Measurements from ENCODE around the gene EMX2. TPM values are rescaled to one million over a fixed set of nuclear protein-coding genes. Genes with fewer than 3 reads are reported as not detected.

EMX2 gene
- total and polyA plus RNA-seq, 2 of the 13 experiments (the other 11 are each of a cell fraction or from before 2014, with no cell fraction given) = not detected

GRCh38 chr10:117597216-117597615 is 54.7 kb downstream of the EMX2 start:
- no peak overlapping the region for H3K4me2 ChIP-seq (ENCODE audit: low read depth, low read length)
- no TSS peak for BruUV-seq (replicated peaks)

More at GRCh38 chr10:117597216-117597615, 54.7 kb downstream of the EMX2 start:
- Histone ChIP-seq H3K9me3 (ENCODE audit: low read length) (no peaks in the 10 kb centered on the region), H3K4me1 (ENCODE audit: insufficient read depth, low read length) (no peaks in the 10 kb centered on the region), H3K79me2 (ENCODE audit: insufficient read depth, low read length) (no peaks in the 10 kb centered on the region), H4K20me1 (ENCODE audit: insufficient read depth, low read length) (no peaks in the 10 kb centered on the region), H3K4me3 (replicated peaks in 1 of 3; ENCODE audit: insufficient read depth in 1 of 3, low read depth in 2 of 3, low read length in 3 of 3) (no peak overlapping the region), H2AFZ (ENCODE audit: low read length) (no peak overlapping the region), H3K27me3 (ENCODE audit: control insufficient read depth in 1 of 2, insufficient read depth in 2 of 2, low read length in 2 of 2) (peaks cover 3 to 12% of the 10 kb centered on the region in 2 experiments; a peak in 3 of 5 replicates), H3K36me3 (replicated peaks in 1 of 2; ENCODE audit: control insufficient read depth in 1 of 2, insufficient read depth in 2 of 2, low read length in 2 of 2) (no peaks in the 10 kb centered on the region), H3K9ac (ENCODE audit: insufficient read depth, low read depth, low read length) (no peak overlapping the region), H3K27ac (ENCODE audit: extremely low read length, insufficient read depth, low read length) (no peak overlapping the region)
- ATAC-seq (no peak), FAIRE-seq (no peak), DNase-seq (ENCODE audit: low spot score) (no peak)
- intact Hi-C loops (cut with micrococcal nuclease; ENCODE audit: unreplicated experiment) = no loop called here
- TF ChIP-seq HMG20A (CRISPR knock-in tag; IDR thresholded peaks at IDR 0.05; ENCODE audit: borderline replicate concordance) (no peak), ISL2 (CRISPR knock-in tag; IDR thresholded peaks at IDR 0.05) (no peak)
- in situ Hi-C loops (cut with HindIII; ENCODE audit: extremely low pct_ligation_motif_present, low pct_unique_long_range_greater_than_20kb) = no loop called here
- ChIA-PET CTCF (ENCODE audit: low intra/inter-chr PET ratio, low total read pairs) (no interaction called here), POLR2A (no interaction called here)

Other genes starting within 250 kb of the EMX2 start
- 32.0 and 34.2 TPM in 2 replicates for gene PDZD8, start 167.3 kb upstream of the EMX2 start, total RNA-seq (2016; rRNA removed; fragmentation: Illumina TruSeq; extraction: Trizol)
- 8.2 and 11.2 TPM in 2 replicates for gene PDZD8, start 167.3 kb upstream of the EMX2 start, polyA plus RNA-seq (2011; rRNA removed)